RWPE2 (cell line): ENCODE data around the gene NDOR1.
A peak's percentile ranks its signal among the peaks of the same experiment; 100 is the strongest.

Experiments
- ATAC-seq: fragments of 200-7000 bp; cut with Tn5 transposase; 3 replicates; pipeline ENCODE4 v1.9.1; 2021; ENCODE audit warnings: low read depth
- DNase-seq: peaks from one replicate; pipeline ENCODE4 v3.0.0-alpha.2; 2020; ENCODE audit warnings: low spot score
- H3K27ac ChIP-seq: fragments of 450-650 bp; 2 replicates; pipeline ENCODE4 v1.5.1; 2017; ENCODE audit warnings: mild to moderate bottlenecking; ENCODE audit not compliant: poor library complexity, severe bottlenecking
- H3K27me3 ChIP-seq: fragments of 250-450 bp; sonication (Bioruptor Pico); 2 replicates; pipeline ENCODE4 v1.5.1; 2021; ENCODE audit warnings: mild to moderate bottlenecking, moderate library complexity; ENCODE audit not compliant: insufficient read depth, poor library complexity, severe bottlenecking
- H3K36me3 ChIP-seq: fragments of 250-450 bp; sonication (Bioruptor Pico); 2 replicates; pipeline ENCODE4 v1.5.1; 2020; ENCODE audit warnings: low read depth, mild to moderate bottlenecking, moderate library complexity
- H3K4me1 ChIP-seq: fragments of 250-450 bp; sonication (Bioruptor Pico); 2 replicates; pipeline ENCODE4 v1.5.1; 2021; ENCODE audit warnings: mild to moderate bottlenecking, moderate library complexity; ENCODE audit not compliant: insufficient read depth, poor library complexity, severe bottlenecking
- H3K4me3 ChIP-seq: fragments of 250-450 bp; sonication (Bioruptor Pico); 2 replicates; pipeline ENCODE4 v1.5.1; 2021; ENCODE audit warnings: mild to moderate bottlenecking, moderate library complexity; ENCODE audit not compliant: severe bottlenecking
- H3K9me3 ChIP-seq: fragments of 250-450 bp; sonication (Bioruptor Pico); 2 replicates; pipeline ENCODE4 v1.5.1; 2021; ENCODE audit warnings: mild to moderate bottlenecking, moderate library complexity; ENCODE audit not compliant: severe bottlenecking
- TF ChIP-seq, protein P1 (sequence below): fragments of 450-650 bp; IDR thresholded peaks from one replicate; pipeline ENCODE4 v1.5.1; 2017; ENCODE audit warnings: mild to moderate bottlenecking, moderate library complexity; ENCODE audit not compliant: poor library complexity, severe bottlenecking

NDOR1 gene

GRCh38 chr9:137188490-137189296, 16.8 kb upstream of the NDOR1 start, which contains the start of the genes ANAPC2 and SSNA1:
ANAPC2 (minus strand) TSS chr9:137188560; CDS start chr9:137188532, 28 bp downstream.
SSNA1 (plus strand) TSS chr9:137188676; CDS start chr9:137188727, 51 bp downstream.
- Histone ChIP-seq H3K4me1 (peaks cover 5% of the 10 kb centered on the region), H3K36me3 (peaks cover 20% of the 10 kb centered on the region)
- TF ChIP-seq, protein P1, sequence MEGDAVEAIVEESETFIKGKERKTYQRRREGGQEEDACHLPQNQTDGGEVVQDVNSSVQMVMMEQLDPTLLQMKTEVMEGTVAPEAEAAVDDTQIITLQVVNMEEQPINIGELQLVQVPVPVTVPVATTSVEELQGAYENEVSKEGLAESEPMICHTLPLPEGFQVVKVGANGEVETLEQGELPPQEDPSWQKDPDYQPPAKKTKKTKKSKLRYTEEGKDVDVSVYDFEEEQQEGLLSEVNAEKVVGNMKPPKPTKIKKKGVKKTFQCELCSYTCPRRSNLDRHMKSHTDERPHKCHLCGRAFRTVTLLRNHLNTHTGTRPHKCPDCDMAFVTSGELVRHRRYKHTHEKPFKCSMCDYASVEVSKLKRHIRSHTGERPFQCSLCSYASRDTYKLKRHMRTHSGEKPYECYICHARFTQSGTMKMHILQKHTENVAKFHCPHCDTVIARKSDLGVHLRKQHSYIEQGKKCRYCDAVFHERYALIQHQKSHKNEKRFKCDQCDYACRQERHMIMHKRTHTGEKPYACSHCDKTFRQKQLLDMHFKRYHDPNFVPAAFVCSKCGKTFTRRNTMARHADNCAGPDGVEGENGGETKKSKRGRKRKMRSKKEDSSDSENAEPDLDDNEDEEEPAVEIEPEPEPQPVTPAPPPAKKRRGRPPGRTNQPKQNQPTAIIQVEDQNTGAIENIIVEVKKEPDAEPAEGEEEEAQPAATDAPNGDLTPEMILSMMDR = peak; percentile 72

DNA sequence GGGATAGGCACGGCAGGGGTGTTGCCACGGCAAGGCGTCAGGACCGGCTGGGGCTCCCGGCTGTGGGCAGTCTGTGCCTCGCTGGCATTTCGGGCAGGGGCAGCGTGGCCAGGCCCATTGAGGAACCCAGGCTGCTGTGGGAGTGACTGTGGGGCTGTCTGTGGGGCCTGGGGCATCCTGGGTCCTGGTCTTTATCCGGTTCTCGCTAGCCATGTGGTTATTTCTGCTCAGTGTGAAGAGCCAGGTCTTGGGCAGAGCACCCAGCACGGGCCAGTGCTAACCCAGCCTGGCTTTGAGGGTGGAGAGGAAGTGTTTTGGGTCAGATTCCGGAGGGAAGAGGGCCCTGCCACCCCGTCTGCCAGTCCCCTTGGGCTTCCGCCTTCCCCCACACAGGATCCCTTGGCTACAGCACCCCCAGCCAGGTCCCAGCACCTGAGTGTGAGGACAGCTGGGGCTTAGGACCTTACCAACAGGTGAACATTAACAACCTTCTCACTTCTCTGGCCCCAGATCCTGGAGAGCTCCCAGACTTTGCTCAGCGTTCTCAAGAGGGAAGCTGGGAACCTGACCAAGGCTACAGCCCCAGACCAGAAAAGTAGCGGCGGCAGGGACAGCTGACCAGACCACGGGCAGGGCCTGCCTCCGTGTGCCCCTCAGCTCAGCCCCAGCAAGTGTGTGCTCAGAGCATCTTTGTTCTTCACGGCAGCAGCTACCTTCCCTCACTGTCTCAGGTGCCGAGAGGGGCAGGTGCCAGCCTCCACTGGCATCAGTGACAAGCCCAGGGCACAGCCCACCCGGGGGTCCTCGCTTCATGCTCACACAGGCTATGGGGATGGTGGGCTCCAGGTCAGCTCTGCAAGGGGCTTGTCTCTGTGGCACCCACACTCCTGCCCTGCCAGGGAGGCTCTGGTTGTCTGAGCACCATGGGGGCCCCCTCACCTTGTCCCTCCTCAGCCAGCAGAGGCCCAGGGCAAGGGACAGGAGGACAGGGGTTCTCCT, 15.9 kb upstream of the NDOR1 start:
- ATAC-seq = peak; percentile 13
- no peaks in the 10 kb centered on the region for H3K27me3 ChIP-seq
- peak overlapping the region; percentile 73 for H3K27ac ChIP-seq
- H3K9me3 ChIP-seq = no peaks in the 10 kb centered on the region
- TF ChIP-seq, protein P1 = no peak
- H3K4me3 ChIP-seq = peak overlapping the region; percentile 52
- H3K36me3 ChIP-seq = peaks cover 20% of the 10 kb centered on the region
- peaks cover 6% of the 10 kb centered on the region for H3K4me1 ChIP-seq
- no peak for DNase-seq

More at GRCh38 chr9:137188490-137189296, 16.8 kb upstream of the NDOR1 start, which contains the start of the genes ANAPC2 and SSNA1:
- ATAC-seq = peak; percentile 74
- Histone ChIP-seq H3K27ac (peak within 1 kb of the TSS; percentile 73), H3K27me3 (no peaks in the 10 kb centered on the region), H3K9me3 (no peaks in the 10 kb centered on the region), H3K4me3 (peak within 1 kb of the TSS; percentile 52)
- peak; percentile 88 for DNase-seq

DNA sequence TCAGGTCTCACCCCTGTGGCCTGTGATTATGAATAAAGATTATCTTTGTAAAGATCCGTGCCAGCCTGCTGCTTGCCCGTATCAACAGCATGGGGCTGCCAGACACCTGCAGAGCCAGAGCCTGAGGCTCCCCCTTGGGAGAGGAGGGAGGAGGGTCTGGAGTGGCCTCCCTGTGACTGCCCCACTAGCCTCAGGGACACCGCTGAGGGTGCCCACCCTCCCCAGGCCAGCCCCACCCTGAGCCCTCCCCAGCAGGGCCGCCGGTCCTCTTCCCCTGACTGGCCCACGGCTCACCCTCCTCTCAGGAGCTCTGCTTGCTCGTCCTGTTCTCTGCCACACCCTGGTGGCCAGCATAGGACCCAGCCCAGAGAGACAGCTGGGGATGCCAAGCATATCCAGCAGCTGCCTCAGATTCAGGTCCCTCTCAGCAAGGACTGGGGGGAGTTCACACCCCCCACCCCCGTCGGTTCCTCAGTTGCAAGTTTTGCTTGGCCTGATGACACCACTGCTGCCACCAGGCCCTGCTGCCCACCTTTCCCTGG, 15.1 kb upstream of the NDOR1 start:
- Histone ChIP-seq H3K4me3 (no peak overlapping the region), H3K36me3 (peaks cover 20% of the 10 kb centered on the region), H3K27ac (no peak overlapping the region), H3K27me3 (no peaks in the 10 kb centered on the region), H3K9me3 (no peaks in the 10 kb centered on the region), H3K4me1 (peaks cover 14% of the 10 kb centered on the region)
- ATAC-seq (no peak), DNase-seq (no peak)
- TF ChIP-seq, protein P1 = no peak

GRCh38 chr9:137191245-137191644, 14.3 kb upstream of the NDOR1 start:
- TF ChIP-seq, protein P1 = no peak
- H3K27ac ChIP-seq = no peak overlapping the region
- no peaks in the 10 kb centered on the region for H3K9me3 ChIP-seq
- peaks cover 20% of the 10 kb centered on the region for H3K36me3 ChIP-seq
- ATAC-seq (no peak), DNase-seq (no peak)
- peaks cover 15% of the 10 kb centered on the region for H3K4me1 ChIP-seq
- no peak overlapping the region for H3K4me3 ChIP-seq
- no peaks in the 10 kb centered on the region for H3K27me3 ChIP-seq
